RWPE2 (cell line): ENCODE results near the gene BIRC6.

Experiments used
- ATAC-seq: fragments of 200-7000 bp; cut with Tn5 transposase; 3 replicates; pipeline ENCODE4 v1.9.1; 2021; ENCODE audit warnings: low read depth
- DNase-seq: peaks from one replicate; pipeline ENCODE4 v3.0.0-alpha.2; 2020; ENCODE audit warnings: low spot score
- H3K27ac ChIP-seq: fragments of 450-650 bp; 2 replicates; pipeline ENCODE4 v1.5.1; 2017; ENCODE audit warnings: mild to moderate bottlenecking; ENCODE audit not compliant: poor library complexity, severe bottlenecking
- H3K27me3 ChIP-seq: fragments of 250-450 bp; sonication (Bioruptor Pico); 2 replicates; pipeline ENCODE4 v1.5.1; 2021; ENCODE audit warnings: mild to moderate bottlenecking, moderate library complexity; ENCODE audit not compliant: insufficient read depth, poor library complexity, severe bottlenecking
- H3K36me3 ChIP-seq: fragments of 250-450 bp; sonication (Bioruptor Pico); 2 replicates; pipeline ENCODE4 v1.5.1; 2020; ENCODE audit warnings: low read depth, mild to moderate bottlenecking, moderate library complexity
- H3K4me1 ChIP-seq: fragments of 250-450 bp; sonication (Bioruptor Pico); 2 replicates; pipeline ENCODE4 v1.5.1; 2021; ENCODE audit warnings: mild to moderate bottlenecking, moderate library complexity; ENCODE audit not compliant: insufficient read depth, poor library complexity, severe bottlenecking
- H3K4me3 ChIP-seq: fragments of 250-450 bp; sonication (Bioruptor Pico); 2 replicates; pipeline ENCODE4 v1.5.1; 2021; ENCODE audit warnings: mild to moderate bottlenecking, moderate library complexity; ENCODE audit not compliant: severe bottlenecking
- H3K9me3 ChIP-seq: fragments of 250-450 bp; sonication (Bioruptor Pico); 2 replicates; pipeline ENCODE4 v1.5.1; 2021; ENCODE audit warnings: mild to moderate bottlenecking, moderate library complexity; ENCODE audit not compliant: severe bottlenecking
- TF ChIP-seq, protein P1 (sequence below): fragments of 450-650 bp; IDR thresholded peaks from one replicate; pipeline ENCODE4 v1.5.1; 2017; ENCODE audit warnings: mild to moderate bottlenecking, moderate library complexity; ENCODE audit not compliant: poor library complexity, severe bottlenecking

BIRC6 gene

DNA sequence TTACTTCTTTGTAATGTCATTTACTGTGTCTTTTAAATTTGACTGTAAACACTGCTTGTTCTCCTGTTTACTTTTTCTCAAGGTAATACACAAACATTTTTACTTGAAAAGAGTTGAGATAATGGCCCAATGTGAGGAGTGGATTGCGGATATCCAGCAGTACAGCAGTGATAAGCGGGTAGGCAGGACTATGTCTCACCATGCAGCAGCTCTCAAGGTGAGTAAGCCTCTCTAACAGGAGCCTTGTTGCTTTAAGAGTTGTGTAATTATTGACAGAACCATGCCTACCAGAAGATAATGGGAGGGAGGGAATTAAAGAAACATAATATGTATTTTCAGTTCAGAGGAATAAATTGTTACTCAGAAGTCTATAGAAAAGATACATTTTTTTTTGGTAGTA lies 254.5 kb downstream of the BIRC6 start:
- no peak overlapping the region for H3K4me3 ChIP-seq
- DNase-seq (no peak), ATAC-seq (no peak)
- H3K9me3 ChIP-seq: no peaks in the 10 kb centered on the region
- H3K27ac ChIP-seq: no peak overlapping the region
- H3K36me3 ChIP-seq: peaks cover 72% of the 10 kb centered on the region
- H3K4me1 ChIP-seq: no peaks in the 10 kb centered on the region
- TF ChIP-seq, protein P1, sequence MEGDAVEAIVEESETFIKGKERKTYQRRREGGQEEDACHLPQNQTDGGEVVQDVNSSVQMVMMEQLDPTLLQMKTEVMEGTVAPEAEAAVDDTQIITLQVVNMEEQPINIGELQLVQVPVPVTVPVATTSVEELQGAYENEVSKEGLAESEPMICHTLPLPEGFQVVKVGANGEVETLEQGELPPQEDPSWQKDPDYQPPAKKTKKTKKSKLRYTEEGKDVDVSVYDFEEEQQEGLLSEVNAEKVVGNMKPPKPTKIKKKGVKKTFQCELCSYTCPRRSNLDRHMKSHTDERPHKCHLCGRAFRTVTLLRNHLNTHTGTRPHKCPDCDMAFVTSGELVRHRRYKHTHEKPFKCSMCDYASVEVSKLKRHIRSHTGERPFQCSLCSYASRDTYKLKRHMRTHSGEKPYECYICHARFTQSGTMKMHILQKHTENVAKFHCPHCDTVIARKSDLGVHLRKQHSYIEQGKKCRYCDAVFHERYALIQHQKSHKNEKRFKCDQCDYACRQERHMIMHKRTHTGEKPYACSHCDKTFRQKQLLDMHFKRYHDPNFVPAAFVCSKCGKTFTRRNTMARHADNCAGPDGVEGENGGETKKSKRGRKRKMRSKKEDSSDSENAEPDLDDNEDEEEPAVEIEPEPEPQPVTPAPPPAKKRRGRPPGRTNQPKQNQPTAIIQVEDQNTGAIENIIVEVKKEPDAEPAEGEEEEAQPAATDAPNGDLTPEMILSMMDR: no peak
- H3K27me3 ChIP-seq: no peaks in the 10 kb centered on the region

DNA sequence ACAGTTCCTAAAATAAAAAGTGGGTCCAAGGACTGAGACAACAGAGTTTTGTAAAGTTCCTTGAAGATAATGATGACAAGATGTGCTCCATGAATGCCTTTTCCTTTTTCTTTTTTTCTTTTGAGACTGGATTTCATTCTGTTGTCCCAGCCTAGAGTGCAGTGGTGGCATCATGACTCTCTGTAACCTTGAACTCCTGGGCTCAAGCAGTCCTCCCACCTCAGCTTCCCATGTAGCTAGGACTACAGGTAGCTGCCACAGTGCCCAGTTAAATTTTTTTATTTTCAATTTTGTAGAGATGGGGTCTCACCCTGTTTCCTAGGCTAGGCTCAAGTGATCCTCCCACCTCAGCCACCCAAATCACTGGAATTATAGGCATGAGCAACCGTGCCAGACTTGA lies 254.9 kb downstream of the BIRC6 start:
- no peaks in the 10 kb centered on the region for H3K27me3 ChIP-seq
- TF ChIP-seq, protein P1: no peak
- ATAC-seq (no peak), DNase-seq (no peak)
- no peaks in the 10 kb centered on the region for H3K9me3 ChIP-seq
- H3K4me1 ChIP-seq: no peaks in the 10 kb centered on the region
- H3K4me3 ChIP-seq: no peak overlapping the region
- peaks cover 74% of the 10 kb centered on the region for H3K36me3 ChIP-seq
- no peak overlapping the region for H3K27ac ChIP-seq

GRCh38 chr2:32614084-32614483 lies 257.3 kb downstream of the BIRC6 start:
- no peaks in the 10 kb centered on the region for H3K27me3 ChIP-seq
- DNase-seq (no peak), ATAC-seq (no peak)
- no peaks in the 10 kb centered on the region for H3K4me1 ChIP-seq
- H3K36me3 ChIP-seq: peaks cover 77% of the 10 kb centered on the region
- no peaks in the 10 kb centered on the region for H3K9me3 ChIP-seq
- H3K4me3 ChIP-seq: no peak overlapping the region
- TF ChIP-seq, protein P1: no peak
- H3K27ac ChIP-seq: no peak overlapping the region

GRCh38 chr2:32617599-32618189 lies 260.9 kb downstream of the BIRC6 start:
- TF ChIP-seq, protein P1: no peak
- H3K36me3 ChIP-seq: peaks cover 49% of the 10 kb centered on the region

DNA sequence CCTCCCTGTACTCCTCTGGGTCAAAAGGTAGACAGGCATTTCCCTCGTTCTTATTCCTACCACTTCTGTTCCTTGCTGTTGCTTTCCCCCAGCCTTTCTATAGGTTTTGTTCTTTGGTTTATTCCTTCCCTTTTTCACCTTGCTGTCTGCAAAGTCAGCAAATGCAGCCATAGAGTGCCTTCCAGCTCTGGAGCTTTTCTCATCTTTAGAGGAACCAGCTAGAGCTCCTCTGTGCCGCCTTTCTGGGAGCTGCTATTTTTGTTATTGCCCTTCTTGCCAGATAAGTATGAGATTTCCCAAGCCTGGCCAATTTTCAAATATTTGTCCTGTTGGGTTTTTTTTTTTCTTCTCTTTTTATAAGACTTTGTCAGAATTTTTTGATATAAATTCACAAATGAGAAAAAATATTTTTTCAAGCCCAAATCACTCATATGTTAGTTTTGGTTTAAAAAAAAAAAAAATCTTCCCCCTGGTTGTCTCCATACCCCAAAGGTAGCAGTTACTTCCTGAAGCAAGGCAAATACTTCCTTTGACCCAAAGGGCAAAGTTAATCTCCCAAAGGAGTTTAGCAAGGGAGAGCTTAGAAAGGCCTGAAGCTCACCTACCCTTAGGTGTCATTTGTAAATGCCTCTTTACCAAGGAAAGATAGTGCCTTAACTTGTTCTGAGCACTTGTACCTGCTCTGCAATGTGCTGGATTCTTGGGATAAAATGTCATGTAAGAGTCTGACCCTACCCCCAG lies 265.9 kb downstream of the BIRC6 start:
- H3K4me3 ChIP-seq: no peak overlapping the region
- peaks cover 11% of the 10 kb centered on the region for H3K36me3 ChIP-seq
- DNase-seq: no peak
- TF ChIP-seq, protein P1: no peak
- H3K27ac ChIP-seq: no peak overlapping the region
- no peaks in the 10 kb centered on the region for H3K27me3 ChIP-seq
- no peaks in the 10 kb centered on the region for H3K9me3 ChIP-seq
- ATAC-seq: no peak
- no peaks in the 10 kb centered on the region for H3K4me1 ChIP-seq

More at GRCh38 chr2:32617599-32618189, 260.9 kb downstream of the BIRC6 start:
- H3K4me3 ChIP-seq: no peak overlapping the region
- ATAC-seq (no peak), DNase-seq (no peak)
- no peak overlapping the region for H3K27ac ChIP-seq
- no peaks in the 10 kb centered on the region for H3K27me3 ChIP-seq
- H3K9me3 ChIP-seq: no peaks in the 10 kb centered on the region
- no peaks in the 10 kb centered on the region for H3K4me1 ChIP-seq
